ES-I3 (cell line): Measurements from ENCODE around the gene MOB3A.
"Not testable (repeated sequence)": the region's sequence is repeated elsewhere in the genome, so short reads cannot be mapped to it uniquely, and the experiment has no call there.

Source experiments
- H3K36me3 ChIP-seq: 2 replicates; pipeline ENCODE4 v1.6.1; 2013; ENCODE audit warnings: mild to moderate bottlenecking, low read length, control low read depth, moderate library complexity; ENCODE audit not compliant: insufficient read depth
- H3K4me1 ChIP-seq: 2 replicates; pipeline ENCODE4 v1.6.1; 2013; ENCODE audit warnings: mild to moderate bottlenecking, control low read depth, low read length; ENCODE audit not compliant: insufficient read depth
- H3K9ac ChIP-seq: 2 replicates; pipeline ENCODE4 v1.6.1; 2013; ENCODE audit warnings: low read depth, mild to moderate bottlenecking, low read length, moderate library complexity
- H3K9me3 ChIP-seq: 2 replicates; pipeline ENCODE4 v1.6.1; 2013; ENCODE audit warnings: mild to moderate bottlenecking, low read length, moderate library complexity; ENCODE audit not compliant: control insufficient read depth, insufficient read depth

MOB3A gene

GRCh38 chr19:2096034-2096479 lies at the start of gene MOB3A:
Gene MOB3A, minus strand, starts transcription at chr19:2096326. Its CDS starts 17,766 bp downstream, at chr19:2078560.
- H3K4me1 ChIP-seq = peaks cover 2% of the 10 kb centered on the region; the same call in 1 of the 2 replicates
- H3K36me3 ChIP-seq = no peaks in the 10 kb centered on the region
- H3K9me3 ChIP-seq = no peaks in the 10 kb centered on the region
- peak within 1 kb of the TSS; percentile 87 for H3K9ac ChIP-seq

DNA sequence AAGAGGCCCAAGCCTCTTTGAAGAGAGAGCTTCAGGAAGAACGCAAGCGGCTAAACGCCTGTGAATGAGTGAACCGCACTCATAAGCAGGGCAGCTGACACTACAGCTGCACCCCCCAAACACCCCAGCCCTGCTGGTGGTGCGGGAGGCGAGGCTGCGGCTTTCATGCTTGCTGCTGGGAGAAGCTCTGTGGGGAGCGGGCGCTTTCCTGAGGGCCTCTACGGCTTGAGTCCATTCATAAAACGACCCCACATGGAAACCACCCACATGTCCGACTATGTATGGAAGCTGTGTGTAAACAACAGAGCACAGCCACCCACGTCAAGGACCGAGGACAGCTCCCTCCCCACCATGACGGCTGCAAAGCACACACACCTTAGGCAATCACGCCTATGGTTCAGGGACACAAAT lies 49.7 kb upstream of the MOB3A start:
- Histone ChIP-seq H3K9me3 (no peaks in the 10 kb centered on the region), H3K4me1 (peaks cover 8% of the 10 kb centered on the region; the same call in 1 of the 2 replicates), H3K9ac (no peak overlapping the region), H3K36me3 (no peaks in the 10 kb centered on the region; the same call in 1 of the 2 replicates)

DNA sequence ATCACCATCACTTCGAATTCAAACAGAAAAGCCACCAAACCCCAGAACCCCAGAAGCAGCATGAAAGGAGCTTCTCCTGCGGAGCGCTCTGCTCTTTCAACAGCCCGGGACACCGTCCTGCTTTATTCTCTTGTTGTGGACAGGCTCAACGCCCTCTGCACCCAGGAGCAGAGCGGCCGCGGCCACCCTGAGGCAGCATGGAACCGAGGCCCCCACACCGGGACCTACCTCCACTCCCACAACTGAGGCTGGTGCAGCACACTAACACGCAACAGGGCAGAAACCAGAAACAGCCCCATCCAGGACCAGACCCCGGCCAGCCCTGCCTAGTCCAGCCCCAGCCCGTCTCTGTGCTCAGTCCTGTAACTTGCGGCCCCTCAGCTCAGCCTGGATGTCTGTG lies 48.1 kb upstream of the MOB3A start:
- no peaks in the 10 kb centered on the region for H3K9me3 ChIP-seq
- peaks cover 5% of the 10 kb centered on the region; the same call in 1 of the 2 replicates for H3K4me1 ChIP-seq
- no peaks in the 10 kb centered on the region; the same call in 1 of the 2 replicates for H3K36me3 ChIP-seq
- H3K9ac ChIP-seq = no peak overlapping the region

DNA sequence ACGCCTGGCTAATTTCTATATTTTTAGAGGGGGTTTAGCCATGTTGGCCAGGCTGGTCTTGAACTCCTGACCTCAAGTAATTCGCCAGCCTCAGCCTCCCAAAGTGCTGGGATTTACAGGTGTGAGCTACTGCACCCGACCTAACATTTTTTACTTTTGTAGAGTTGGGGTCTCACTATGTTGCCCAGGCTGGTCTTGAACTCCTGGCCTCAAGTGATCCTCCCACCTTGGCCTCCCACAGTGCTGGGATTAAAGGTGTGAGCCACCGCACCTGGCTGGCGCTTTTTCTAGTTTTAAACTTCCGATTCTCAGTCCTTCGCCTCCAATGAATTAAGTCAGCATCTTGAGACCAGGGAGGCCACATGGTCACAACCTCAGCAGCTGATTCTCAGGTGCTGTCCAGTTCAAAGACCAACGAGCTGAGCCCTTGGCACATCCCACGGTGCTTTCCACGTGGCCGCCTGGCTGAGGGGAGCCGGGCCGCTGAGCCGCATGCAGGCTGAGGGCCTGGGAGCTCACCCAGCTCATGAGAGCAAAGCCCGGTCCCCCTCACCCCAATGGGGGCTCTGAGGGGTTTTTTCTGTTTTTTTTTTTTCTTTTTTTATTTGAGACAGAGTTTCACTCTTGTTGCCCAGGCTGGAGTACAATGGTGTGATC lies 46.2 kb upstream of the MOB3A start:
- Histone ChIP-seq H3K36me3 (peaks cover 9% of the 10 kb centered on the region), H3K9me3 (no peaks in the 10 kb centered on the region), H3K4me1 (no peaks in the 10 kb centered on the region), H3K9ac (no peak overlapping the region)

- Histone ChIP-seq H3K4me1 (no peaks in the 10 kb centered on the region), H3K9ac (no peak overlapping the region), H3K9me3 (no peaks in the 10 kb centered on the region), H3K36me3 (peaks cover 11% of the 10 kb centered on the region)
Observed at GRCh38 chr19:2140138-2140569, 44.0 kb upstream of the MOB3A start.

DNA sequence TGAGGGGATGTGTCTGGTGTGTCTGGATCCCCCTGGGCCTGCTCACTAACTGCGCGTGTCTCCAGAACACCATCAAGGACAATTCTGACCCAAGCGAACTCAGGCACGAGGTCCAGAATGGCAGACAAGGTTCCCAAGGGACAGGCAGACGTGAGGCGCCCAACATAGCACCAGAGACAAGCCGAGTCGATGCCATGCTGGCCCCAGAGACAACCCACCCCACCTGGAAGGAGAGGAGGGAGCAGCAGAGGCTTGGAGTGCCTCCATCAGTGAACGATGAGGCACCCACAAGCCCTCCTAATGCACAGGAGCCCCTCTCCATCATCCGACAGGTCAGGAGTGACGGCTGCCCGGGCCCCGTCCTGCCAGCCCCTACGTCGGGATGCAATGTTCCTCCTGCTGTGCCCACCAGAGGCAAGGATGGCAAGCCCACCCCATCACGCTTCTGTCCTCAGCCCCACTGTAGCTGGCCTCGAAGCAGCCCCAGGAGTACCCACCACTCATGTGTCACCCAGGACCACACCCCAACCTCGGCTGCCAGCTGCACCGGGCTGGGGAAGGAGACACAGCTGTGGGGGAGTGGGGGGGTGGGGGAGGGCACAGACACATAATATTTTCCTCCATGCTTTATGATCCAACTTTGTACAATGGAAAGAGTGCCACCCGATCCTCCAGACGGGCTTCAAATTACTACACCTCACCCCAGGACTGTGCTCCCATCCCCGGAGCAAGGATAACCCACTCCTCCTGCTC lies 43.4 kb upstream of the MOB3A start:
- H3K9me3 ChIP-seq = no peaks in the 10 kb centered on the region
- peaks cover 11% of the 10 kb centered on the region for H3K36me3 ChIP-seq

DNA sequence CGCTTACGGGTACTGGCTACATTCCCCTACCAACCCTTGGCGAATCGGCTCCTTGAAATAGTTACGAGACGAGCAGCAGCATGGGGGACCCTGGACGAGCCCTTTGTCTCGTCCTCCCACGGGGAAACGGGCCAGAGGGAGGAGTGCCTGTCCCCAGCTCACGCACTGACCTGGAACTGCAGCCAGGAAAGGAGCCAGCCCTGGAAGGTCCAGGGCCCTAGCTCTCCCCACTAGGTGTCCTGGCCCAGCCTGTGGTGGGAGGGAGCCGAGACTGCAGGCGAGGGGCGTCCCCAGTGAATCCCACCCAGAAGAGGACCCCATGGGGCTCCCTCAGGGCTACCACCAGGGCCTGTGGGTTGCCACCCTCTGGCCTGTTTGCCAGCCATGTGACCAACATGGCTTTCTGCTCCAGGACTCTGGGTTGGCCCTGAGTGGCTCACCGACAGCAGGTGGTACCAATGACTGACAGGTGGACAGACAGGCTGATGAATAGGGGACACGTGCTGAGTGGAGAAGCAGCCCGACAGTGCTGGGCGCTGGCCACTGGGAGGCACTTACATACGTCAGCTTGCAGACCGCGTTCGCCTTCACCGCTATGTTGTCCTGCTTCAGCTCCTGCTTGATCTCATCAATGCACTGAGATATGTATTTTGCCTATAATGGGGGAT lies 42.1 kb upstream of the MOB3A start:
- Histone ChIP-seq H3K9ac (no peak overlapping the region), H3K9me3 (no peaks in the 10 kb centered on the region), H3K4me1 (no peaks in the 10 kb centered on the region), H3K36me3 (peaks cover 11% of the 10 kb centered on the region)

More for the DNA sequence above, 43.4 kb upstream of the MOB3A start:
- no peak overlapping the region for H3K9ac ChIP-seq
- H3K4me1 ChIP-seq = no peaks in the 10 kb centered on the region

DNA sequence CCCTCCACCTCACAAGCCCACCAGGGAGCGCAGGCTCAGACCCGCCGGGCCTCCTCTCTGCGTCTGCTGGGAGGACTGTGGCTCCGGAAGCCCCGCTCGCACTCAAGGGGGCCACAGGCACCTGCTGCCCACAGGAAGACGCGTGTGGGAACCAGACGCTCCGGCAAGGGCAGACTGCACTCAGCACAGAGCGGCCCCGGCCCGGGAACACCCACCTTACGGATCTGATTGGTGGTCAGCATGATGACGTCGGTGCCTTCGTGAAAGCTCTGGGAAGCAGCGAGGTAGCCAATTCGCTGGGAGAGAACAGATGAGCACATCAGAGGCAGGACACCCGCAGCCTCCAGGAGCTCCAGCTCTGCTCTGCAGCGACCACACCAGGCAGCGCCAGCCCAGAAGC lies 40.7 kb upstream of the MOB3A start:
- no peak overlapping the region for H3K9ac ChIP-seq
- peaks cover 24% of the 10 kb centered on the region for H3K36me3 ChIP-seq
- H3K9me3 ChIP-seq = no peaks in the 10 kb centered on the region

GRCh38 chr19:2135474-2136402 lies 39.6 kb upstream of the MOB3A start:
- H3K9me3 ChIP-seq = no peaks in the 10 kb centered on the region
- peaks cover 28% of the 10 kb centered on the region for H3K36me3 ChIP-seq
- no peaks in the 10 kb centered on the region for H3K4me1 ChIP-seq
- no peak overlapping the region for H3K9ac ChIP-seq

More for the DNA sequence above, 40.7 kb upstream of the MOB3A start:
- H3K4me1 ChIP-seq = no peaks in the 10 kb centered on the region

DNA sequence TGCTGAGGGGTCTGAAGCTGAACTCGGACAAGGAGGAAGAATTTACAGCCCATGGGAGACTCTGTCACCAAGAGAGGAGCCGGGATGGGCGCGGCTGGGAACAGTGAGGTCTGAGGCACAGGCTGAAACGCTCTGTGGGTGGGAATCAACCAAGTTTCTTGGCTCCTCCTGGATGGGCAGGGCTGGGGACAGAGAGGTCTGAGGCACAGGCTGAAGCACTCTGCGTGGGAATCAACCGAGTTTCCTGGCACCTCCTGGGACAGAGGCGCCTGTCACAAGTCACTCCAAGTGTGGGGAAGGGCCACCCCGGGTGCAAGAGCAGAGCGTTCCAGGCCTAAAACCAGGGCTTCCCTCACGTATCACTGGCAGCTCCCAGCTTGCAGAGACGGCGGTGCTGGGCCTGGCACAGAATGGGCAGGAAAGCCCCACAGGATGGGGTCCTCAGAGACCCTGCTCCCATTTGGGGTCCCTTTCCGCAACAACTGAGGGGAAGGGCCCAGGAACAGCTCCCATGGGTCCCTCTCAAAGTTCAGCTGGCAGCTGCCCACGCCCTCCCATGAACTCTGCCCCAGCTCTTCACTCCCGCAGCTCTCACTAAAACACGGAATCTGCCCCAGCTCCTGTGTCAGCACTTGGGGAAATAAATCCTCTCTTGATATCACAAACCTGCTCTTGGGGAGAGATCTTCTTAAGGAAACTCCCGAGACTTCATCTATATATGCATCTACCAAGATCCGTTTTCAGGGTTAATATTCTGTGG lies 36.8 kb upstream of the MOB3A start:
- no peaks in the 10 kb centered on the region for H3K9me3 ChIP-seq
- no peak overlapping the region for H3K9ac ChIP-seq
- H3K4me1 ChIP-seq = no peaks in the 10 kb centered on the region
- H3K36me3 ChIP-seq = peaks cover 24% of the 10 kb centered on the region

- peaks cover 18% of the 10 kb centered on the region for H3K36me3 ChIP-seq
- no peaks in the 10 kb centered on the region for H3K9me3 ChIP-seq
- no peaks in the 10 kb centered on the region for H3K4me1 ChIP-seq
- no peak overlapping the region for H3K9ac ChIP-seq
Observed at GRCh38 chr19:2132191-2132590, 36.1 kb upstream of the MOB3A start.

GRCh38 chr19:2131012-2131975 lies 35.2 kb upstream of the MOB3A start:
- H3K4me1 ChIP-seq, H3K9me3 ChIP-seq, H3K9ac ChIP-seq: not testable (repeated sequence)
- peaks cover 25% of the 10 kb centered on the region for H3K36me3 ChIP-seq
